Fibroblast of peridontal ligament (primary cell): ENCODE measurements around the gene ZIC2.
"Not testable (repeated sequence)": the region's sequence is repeated elsewhere in the genome, so short reads cannot be mapped to it uniquely, and the experiment has no call there.

Experiments used
- DNase-seq: peaks from one replicate; pipeline ENCODE4 v3.0.0-alpha.2; 2010; ENCODE audit errors: extremely low read depth

Gene ZIC2

DNA sequence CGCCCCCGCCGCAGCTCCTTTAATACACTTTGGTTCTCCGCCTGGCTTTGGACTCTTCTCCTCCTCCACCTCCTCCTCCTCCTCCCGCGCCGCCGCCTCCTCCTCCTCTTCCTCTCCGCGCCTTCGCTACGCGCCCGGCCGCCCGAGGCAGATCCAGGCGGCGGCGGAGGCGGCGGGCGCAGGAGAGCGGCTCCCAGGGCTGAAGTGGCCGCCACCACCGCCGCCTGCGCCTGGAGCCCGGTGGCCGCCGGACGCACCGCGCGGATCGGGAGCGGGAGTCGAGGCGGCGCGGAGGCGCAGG lies at the start of gene ZIC2:
TSS of gene ZIC2 (plus strand) at position 50 of the 301 bp plus-strand sequence. CDS start 281 bp downstream, outside the sequence.
- no peak for DNase-seq

DNA sequence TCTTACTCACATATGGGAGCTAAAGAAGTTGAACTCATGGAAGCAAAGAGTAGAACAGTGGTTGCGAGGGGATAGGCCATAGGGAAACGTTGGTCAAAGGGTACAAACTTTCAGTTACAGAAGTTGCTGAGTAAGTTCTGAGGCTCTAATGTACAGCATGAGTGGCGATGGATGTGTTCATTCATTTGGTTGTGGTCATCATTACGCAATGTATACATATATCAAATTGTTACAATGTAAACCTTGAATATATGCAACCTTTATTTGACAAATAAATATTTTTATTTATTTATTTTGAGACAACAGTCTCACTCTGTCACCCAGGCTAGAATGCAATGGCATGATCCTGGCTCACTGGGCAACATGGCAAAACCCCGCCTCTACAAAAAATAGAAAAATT lies 48.7 kb upstream of the ZIC2 start:
- DNase-seq: no peak

DNA sequence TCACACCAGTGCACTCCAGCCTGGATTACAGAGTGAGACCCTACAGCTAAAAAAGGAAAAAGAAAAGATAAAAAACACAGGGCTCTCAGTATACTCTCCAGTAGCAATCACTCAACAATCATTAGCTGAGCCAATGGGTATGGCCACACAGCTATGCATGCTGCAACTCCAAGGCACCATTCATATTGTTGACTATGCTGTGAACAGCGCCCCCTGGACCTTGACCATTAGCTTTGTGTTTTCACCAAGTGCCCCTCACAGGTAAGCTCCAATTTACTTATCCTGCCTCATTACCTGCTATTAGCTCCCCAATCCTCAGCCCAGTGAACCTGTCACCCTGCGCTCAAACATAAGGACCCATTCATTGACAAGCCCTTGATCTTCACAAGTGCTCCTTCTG lies 45.8 kb upstream of the ZIC2 start:
- DNase-seq: no peak

DNA sequence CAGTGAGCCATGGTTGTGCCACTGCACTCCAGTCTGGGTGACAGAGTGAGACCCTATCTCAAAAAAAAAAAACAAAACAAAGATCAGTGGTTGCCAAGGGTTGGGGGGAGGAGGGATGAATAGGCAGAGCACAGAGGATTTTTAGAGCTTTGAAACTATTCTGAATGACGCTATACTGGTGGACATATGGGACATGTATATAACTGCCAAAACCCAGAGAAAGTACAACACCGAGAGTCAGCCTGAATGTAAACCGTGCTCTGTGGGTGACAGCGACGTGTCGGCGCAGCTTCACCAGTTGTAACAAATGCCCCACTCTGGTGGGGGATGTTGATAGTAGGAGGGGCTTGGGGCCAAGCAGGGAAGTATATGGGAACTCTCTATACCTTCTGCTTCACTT lies 42.9 kb upstream of the ZIC2 start:
- no peak for DNase-seq

DNA sequence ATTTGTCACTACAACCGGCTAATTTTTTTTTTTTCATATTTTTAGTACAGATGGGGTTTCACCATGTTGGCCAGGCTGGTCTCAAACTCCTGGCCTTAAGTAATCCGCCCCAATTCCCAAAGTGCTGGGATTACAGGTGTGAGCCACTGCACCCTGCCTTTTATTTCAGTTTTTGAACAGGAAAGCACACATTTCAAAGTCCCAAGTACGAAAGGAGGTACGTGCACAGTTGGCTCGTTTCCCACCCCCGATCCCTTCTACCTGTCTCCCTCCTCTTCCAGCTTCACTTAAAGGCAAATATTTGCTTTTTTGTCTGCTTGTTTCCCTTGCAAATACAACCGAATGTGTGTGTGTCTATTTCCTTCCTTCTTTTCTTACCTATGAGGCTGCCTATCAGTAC lies 40.5 kb upstream of the ZIC2 start:
- no peak for DNase-seq

DNA sequence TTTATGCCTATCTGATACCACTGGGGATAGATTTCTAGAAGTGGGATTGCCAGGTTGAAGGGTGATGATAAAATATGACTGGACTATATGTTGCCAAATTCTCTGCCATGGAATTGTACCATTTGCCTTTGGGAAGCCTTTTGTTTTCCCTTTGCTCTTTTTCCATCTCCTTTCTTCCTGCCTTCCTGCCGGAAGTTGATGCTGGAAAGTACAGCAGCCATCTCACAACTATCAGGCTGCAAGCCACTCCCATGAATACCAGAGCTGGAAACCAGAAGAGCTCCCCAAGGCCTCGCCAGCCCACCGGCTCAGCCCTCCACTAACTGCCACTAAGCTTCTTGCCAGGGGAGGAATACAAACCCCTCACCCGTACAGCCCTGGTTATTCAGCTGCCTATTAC lies 39.7 kb upstream of the ZIC2 start:
- no peak for DNase-seq

DNA sequence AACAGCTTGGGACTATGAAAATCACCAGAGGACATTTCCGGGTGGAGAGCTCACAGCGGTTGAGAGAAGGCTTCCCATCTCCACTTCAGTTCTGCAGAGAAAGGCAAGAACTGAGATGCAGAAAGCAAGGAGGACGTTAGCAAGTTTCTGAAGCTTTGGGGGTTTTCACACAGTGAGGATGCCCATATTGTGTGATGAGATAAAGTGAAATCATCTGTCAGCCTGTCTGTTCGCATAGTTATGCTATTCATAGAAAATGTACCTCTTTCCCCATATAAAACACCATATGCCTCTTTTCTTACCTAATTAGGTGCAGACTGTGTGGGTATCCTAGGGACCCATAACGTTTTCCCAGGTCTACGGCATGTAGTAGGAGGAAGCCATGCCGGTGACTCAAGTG lies 37.5 kb upstream of the ZIC2 start:
- no peak for DNase-seq

DNA sequence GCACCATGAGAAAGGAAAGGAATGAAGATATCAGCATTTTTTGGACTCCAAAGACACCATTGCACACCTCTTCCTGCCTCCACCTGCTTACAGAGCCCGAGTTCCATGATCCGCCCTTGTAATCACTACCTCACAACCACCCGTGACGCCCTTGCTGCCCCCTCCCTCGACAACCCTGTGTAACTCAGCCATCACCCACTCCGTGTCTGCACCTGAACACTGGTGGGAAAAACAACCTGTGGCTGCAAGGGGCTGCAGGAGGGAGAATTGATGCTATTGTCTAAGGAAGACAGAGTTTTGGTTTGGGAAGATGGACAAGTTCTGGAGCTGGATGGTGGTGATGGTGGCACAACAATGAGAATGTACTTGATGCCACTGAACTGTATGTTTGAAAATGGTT lies 37.0 kb upstream of the ZIC2 start:
- DNase-seq: no peak

DNA sequence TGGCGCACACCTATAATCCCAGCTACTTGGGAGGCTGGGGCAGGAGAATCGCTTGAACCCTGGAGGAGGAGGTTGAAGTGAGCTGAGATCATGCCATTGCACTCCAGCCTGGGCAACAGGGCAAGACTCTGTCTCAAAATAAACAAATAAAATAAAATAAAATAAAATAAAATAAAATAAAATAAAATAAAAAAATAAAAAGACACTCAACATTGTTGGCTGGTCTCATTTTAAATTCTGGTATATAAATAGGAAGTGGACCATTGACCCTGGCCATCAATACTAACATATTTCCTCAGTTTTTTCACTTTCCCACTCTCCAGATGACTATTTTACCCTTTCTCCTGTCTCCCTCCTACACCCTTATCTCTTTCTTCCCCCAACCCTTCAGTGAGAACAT lies 36.1 kb upstream of the ZIC2 start:
- not testable (repeated sequence) for DNase-seq

DNA sequence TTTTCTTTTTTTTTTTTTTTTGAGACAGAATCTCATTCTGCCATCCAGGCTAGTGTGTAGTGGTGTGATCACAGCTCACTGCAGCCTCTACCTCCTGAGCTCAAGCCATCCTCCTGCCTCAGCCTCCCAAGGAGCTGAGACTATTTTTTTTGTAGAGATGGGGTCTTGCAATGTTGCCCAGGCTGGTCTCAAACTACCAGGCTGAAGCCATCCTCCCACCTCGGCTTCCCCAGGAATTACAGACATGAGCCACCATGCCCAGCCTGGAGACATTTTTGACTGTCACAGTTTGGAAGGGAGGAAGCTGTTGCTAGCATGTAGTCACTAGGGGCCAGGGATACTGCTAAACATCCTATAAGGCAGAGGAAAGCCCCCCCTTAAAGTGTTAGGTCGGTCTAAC lies 33.9 kb upstream of the ZIC2 start:
- DNase-seq: no peak

DNA sequence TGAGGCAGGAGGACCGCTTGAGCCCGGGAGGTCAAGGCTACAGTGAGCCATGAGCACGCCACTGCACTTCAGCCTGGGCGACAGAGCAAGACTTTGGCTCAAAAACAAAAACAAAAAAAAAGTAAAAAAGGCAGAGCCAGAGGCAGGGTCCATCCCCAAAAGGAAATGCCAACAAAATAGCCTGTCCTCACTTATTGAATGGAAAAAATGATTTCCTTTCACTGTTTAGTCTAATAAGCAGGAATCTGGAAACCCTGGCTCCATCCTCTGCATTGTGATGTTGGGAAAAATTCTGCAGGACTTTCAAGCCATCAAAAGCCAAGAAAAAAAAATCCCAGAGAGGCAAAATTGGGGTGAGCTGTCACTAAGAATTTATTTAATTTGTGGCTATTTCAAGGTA lies 33.2 kb upstream of the ZIC2 start:
- DNase-seq: no peak

DNA sequence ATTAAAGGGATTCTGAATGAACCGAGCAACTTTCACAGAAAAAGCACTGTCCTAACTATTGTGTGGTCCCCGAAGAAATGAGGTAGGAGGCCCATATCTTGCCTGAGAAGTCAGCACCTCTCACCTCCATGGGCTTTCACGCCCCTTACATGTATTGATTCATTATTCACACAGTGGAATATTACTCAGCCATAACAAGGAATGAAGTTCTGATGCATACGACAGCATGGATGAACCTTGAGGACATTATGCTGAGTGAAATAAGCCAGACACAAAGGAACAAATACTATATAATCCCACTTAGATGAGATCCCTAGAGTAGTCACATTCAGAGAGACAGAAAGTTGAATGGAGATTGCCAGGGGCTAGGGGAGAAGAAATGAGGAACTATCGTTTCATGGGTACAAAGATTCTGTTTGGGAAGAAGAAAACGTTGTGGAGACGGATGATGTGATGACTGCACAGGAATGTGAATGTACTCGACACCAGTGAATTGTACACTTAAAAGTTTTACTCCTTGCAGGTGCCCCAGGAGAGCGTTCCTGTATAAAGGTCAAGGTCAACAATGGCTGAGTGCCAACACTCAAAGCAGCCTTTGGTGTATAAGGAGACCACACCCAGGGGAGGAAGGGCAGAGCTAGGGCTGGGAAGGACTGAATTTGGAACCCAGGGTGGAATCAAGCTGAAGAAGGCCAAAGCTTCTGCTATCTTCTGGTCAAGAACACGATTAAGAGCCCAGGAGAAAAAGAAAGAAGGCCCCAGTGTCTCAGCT lies 32.5 kb upstream of the ZIC2 start:
- DNase-seq: no peak

DNA sequence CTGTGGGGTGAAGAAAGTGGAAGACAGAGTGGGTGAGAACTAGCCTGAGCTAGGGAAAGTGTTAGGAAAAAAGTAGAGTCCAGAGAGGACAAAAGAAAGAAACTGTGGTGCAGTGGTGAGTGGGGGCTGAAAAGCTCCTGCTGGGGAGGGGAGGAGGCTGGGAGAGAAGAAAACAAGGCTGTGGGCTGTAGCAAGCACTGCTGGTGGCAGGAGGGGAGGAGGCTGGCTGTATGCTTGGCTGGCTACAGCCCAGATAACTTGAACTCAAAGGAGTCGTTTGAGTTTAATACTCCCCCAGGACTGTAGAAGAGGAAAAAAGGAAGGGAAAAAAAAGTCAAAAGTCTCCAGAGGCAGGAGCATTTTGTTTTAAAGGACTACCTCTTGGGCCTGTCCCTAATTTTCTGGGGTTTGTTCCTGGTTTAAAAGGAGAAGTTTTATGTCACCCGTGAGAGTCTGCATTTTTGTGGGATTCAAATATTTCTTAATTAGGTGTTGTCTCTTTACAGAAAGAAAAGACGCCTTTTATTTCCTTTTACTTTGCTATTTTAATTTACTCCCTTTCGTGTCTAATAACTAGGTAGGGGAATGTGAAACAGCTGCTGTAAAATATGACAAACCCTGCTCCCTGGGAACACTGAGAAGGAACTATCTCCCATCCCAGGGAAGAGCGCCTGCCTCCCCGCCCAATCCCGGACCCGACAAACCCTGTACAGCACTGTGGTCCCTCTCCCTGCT lies 31.7 kb upstream of the ZIC2 start:
- DNase-seq: no peak

DNA sequence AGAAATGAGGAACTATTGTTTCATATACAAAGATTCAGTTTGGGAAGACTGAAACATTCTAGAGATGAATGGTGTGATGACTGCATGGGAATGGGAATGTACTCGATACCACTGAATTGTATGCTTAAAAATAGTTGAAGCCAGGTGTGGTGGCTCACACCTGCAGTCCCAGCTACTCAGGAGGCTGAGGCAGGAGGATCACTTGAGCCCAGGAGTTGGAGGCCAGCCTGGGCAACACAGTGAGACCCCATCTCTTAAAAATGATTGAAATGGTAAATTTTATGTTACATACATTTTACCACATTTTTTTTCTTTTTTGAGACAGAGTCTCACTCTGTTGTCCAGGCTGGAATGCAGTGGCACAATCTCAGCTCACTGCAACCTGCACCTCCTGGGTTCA lies 29.9 kb upstream of the ZIC2 start:
- not testable (repeated sequence) for DNase-seq

DNA sequence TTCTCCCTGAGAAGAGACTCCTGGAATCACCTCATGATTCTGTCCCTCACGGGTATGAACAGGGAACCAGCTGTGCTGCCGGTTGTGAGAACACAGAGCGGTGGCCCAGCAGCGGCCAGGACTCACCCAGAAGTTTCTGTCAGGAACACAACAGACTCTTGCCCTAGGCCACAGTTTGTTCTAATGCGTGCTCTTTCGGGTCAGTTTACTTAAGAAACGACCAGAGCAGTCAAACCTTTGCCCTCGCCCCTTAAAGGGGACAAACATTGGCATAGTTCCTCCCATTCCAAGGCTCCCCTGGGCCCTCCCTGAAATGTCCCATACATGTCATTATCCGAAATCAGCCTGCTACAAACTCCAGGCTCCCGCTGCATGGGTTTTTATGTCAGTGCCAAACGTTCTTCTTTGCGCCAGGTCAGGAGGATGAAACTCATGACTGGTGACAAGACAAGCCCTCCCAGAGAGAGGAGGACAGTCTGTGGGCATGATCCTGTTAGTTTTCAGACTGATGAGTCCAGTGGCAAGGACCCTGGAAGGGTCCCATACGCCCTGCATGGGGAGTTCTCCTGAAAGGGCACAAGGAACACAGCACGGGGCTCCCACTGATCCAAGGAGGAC lies 28.3 kb upstream of the ZIC2 start:
- no peak for DNase-seq

DNA sequence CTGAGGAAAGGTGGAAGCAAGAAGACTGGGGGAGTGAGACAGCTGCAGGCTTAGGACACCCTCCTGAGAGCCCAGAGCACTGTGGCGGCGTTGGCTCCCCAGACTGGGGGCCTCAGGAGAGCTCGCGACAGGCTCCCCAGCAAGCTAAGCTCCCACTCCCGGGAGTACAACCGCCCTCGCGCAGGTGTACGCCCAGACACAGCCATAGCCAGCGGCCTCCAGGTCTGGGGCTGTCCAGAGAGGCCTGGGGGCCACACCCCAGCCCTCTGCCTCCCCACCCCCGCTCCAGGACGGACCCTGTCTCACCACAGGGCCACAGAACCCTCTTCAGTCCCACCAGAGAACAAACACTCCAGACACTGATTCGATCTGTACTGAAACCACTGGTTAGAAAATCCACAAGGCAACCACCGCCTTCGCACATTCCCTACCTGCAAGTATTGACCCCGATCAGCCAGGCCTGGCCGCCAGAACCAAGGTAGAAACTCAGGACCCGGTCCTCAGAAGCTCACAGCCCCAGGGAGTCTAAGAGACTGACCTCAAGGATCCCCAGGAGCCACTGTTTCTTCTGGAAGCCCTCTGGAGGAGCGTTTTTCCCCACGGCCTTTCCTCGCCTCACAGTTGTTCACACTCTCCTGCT lies 26.4 kb upstream of the ZIC2 start:
- no peak for DNase-seq

DNA sequence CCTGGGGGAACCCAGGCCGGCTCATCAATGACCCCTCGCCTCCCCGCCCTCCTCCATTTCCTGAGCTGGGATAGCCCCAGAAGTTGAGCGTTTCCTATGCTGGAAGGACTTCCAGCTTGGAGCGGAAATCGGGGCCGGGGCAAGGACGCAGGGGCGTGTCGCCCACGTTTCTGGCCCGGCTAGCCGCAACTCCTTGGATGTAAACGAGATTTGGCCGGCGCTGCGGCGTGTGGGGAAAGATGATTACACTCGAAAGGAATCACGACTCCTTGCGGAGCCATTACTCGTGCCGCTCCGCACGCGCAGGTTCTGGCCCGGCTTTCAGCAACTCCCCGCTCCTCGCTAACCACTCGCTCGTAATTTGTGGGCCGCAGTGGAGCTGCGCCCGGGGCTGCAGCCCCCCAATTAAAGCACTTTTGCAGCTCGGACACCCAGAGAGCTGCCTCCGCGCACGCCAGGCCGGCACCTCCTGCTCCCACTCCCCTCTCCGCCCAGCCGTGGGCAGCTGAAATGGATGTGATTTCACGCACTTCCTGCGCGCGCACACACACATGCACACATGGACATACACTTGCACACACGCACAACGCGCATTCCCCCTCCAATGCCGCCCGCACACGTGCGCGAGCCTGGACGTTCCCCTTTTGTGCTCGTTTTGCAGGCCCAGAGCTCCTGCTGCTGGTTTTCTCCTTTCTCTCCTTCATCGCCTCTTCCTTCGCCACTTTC lies 25.7 kb upstream of the ZIC2 start:
- no peak for DNase-seq

DNA sequence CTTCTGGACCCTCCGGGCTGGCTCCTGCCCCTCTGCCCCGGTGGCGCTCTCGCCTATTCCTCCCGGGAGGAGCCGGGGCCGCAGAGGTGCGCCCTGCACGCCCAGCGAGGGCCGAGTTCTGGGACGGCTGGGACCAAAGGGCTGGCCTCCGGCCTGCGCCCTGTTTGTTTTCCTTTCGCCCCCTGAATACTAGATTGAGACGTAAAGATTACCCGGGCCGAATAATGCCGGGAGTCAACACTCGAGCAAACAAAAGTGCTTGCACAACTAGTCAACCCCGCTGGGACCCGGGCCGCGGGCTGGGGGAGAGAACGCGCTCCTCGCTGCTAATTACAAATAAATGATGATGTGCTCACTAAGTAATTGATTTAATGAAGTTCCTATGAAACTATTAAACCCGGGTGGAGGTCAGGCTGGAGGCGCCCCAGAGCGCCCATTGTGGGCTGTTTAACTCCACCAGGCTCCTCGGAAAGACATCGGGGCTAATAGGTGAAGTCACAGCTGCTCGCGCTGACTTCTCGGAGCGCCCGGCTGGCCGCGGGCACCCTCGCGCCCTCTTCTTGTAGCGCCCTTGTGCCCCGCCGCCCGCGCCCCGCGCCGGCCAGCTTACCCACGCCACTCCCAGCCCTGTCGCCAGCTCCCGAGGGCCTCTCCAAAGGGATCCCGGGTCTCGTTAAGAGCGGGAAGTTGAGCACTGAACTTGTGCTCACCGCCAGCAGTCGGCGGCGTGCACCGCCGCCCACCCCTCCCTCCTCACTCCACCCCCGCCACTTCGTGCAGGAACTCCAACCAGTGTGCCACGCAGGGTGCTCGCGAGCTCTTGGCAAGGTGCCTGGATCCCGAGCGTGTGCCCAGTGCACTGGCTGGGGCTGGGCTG lies 24.9 kb upstream of the ZIC2 start:
- DNase-seq: no peak

DNA sequence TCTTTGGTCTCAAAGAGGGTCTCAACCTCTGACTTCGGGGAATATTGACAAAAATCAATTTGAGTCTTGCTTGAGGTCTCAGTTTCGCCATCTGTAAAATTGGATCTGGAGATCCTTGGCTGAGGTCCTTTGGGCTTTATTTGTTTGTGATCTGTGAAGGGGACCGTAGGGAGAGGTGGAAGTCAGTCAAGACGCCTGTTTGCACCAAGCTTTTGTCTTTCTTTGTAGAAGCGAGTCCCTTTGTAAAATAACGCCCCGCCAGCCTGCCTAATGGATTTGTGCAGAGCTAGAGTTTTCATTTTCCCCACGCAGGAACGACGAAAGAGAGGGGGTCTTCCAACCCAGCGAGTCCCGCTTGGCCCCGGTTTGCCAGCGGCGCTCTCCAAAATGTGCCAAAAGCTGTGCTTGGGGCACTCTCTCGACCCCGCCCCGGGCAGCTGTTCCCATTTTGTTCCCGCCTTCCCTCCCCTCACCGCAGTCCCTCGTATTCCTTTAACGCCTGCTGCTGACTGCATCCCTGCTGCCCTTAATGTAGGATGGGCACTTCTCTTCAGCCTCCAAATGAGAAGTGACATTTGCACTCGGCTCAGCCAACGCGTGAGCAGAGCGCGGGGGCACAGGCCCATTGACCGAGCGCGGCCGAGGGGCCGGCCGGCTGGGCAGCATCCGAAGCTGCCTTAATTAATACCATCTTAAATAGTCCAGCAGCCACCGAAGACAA lies 23.0 kb upstream of the ZIC2 start:
- DNase-seq: no peak

DNA sequence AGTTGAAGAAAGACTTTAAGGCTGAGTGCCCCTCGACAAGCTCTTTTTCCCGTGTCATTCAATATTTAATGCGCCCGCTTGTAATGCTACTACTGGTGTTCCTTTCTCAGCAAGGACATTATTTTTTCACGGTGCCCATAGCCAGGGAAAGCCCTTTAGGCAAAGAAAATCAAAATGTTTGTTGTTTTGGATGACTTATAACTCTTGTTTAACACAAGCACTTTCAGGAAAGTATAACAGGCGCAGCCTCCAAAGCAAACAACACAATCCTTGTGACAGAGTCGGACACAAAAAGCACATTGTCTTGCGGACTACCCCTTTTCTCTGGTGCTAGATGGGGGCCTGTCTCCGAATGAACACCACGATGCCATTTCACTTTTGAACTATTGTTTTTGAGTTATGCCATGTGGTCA lies 22.5 kb upstream of the ZIC2 start:
- DNase-seq: no peak
